SH-SY5Y (cell line): ENCODE results near the gene SERINC4.

Experiments
- GATA2 ChIP-seq: IDR thresholded peaks from 2 replicates; pipeline ENCODE4 v1.6.1; 2011; ENCODE audit warnings: mild to moderate bottlenecking, low read depth, low read length
- GATA3 ChIP-seq: IDR thresholded peaks from 2 replicates; pipeline ENCODE4 v1.6.1; 2011; ENCODE audit warnings: low read depth, mild to moderate bottlenecking, low read length, moderate library complexity

- TF ChIP-seq GATA3 (no peak), GATA2 (no peak)
Measured at GRCh38 chr15:43826029-43826507, 26.0 kb upstream of the SERINC4 start.
